BJ (cell line): Measurements from ENCODE around the gene FRMD7. TPM values are rescaled to one million over a fixed set of nuclear protein-coding genes. Genes with fewer than 3 reads are reported as not detected.
"Not testable (repeated sequence)": the region's sequence is repeated elsewhere in the genome, so short reads cannot be mapped to it uniquely, and the experiment has no call there.

ENCODE experiments used
- CTCF ChIA-PET: fragments of 350-600 bp; formaldehyde crosslinking; extraction: SDS; loops from one replicate; lab custom pipeline; 2021; ENCODE audit warnings: antibody characterized with exemption, inconsistent platforms; lab: Yijun Ruan, JAX
- POLR2A ChIA-PET: fragments of 300-600 bp; sonication (Branson Sonifier 250); formaldehyde crosslinking; extraction: SDS; loops from one replicate; lab custom pipeline; 2021; ENCODE audit warnings: antibody characterized with exemption; lab: Charles Lee
- DNase-seq: peaks from one replicate; pipeline ENCODE4 v3.0.0-alpha.2; 2011; ENCODE audit warnings: low read depth
- H3K27me3 ChIP-seq: 2 replicates; pipeline ENCODE4 v1.6.0; 2011; ENCODE audit warnings: low read length; ENCODE audit not compliant: control insufficient read depth, insufficient read depth
- H3K36me3 ChIP-seq: 2 replicates; pipeline ENCODE4 v1.5.1; 2011; ENCODE audit warnings: low read length; ENCODE audit not compliant: control insufficient read depth, insufficient read depth
- H3K4me3 ChIP-seq: 2 replicates; pipeline ENCODE4 v1.5.1; 2011; ENCODE audit warnings: low read depth, mild to moderate bottlenecking, control low read depth, low read length
- polyA plus RNA-seq: library from polyadenylated mRNA; depleted of rRNA; stranded (reverse); fragments of >200 nt; gene quantifications from 2 replicates; pipeline ENCODE4 v1.2.3, GENCODE V29; 2011
- TF ChIP-seq, protein P1 (sequence below): IDR thresholded peaks from 2 replicates; pipeline ENCODE4 v1.5.1; 2011; ENCODE audit warnings: low read depth, mild to moderate bottlenecking, control low read depth, inconsistent platforms, low read length, moderate library complexity; ENCODE audit not compliant: insufficient read depth

The FRMD7 gene
- polyA plus RNA-seq, 1 experiment, result not detected

DNA sequence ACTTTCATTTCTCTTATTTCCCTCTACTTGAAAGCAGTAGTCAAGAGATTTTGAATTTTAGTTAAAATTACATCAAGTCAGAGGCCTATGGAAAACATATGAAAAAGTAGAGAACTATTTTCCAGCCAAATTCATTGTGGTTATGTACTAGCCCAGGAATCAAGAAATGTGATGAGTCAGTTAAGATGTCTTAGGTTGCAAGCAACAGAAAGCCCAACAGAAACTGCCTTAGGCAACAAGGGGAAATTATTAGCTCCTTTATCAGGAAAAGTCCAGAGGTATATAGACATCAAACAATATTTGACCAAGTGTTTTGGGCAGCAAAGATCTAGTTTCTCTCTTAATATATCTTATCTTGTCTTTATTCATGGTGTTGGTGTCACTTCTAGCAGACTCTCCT lies 37.8 kb upstream of the FRMD7 start:
- Histone ChIP-seq H3K27me3 (no peaks in the 10 kb centered on the region), H3K36me3 (no peaks in the 10 kb centered on the region), H3K4me3 (no peak overlapping the region)
- CTCF ChIA-PET, result no interaction called here
- POLR2A ChIA-PET, result no interaction called here
- TF ChIP-seq, protein P1, sequence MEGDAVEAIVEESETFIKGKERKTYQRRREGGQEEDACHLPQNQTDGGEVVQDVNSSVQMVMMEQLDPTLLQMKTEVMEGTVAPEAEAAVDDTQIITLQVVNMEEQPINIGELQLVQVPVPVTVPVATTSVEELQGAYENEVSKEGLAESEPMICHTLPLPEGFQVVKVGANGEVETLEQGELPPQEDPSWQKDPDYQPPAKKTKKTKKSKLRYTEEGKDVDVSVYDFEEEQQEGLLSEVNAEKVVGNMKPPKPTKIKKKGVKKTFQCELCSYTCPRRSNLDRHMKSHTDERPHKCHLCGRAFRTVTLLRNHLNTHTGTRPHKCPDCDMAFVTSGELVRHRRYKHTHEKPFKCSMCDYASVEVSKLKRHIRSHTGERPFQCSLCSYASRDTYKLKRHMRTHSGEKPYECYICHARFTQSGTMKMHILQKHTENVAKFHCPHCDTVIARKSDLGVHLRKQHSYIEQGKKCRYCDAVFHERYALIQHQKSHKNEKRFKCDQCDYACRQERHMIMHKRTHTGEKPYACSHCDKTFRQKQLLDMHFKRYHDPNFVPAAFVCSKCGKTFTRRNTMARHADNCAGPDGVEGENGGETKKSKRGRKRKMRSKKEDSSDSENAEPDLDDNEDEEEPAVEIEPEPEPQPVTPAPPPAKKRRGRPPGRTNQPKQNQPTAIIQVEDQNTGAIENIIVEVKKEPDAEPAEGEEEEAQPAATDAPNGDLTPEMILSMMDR, result no peak
- DNase-seq, result no peak

DNA sequence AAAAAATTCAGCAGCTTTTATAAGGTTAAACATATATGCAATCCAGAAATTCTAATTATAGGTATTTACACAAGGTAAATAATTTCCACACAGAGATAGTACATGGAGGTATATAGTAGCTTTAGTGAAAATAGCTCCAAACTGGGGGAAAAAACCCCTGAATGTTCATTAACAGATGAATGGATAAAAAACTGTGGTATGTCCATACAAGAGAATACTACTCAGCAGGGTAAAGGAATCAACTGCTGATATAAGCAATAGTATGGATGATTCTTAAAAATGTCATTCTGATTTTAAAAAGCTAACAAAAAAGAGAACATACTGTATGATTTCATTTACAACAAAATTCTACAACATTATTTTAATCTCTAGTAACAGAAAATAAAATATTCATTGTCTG lies 37.2 kb upstream of the FRMD7 start:
- Histone ChIP-seq H3K36me3 (no peaks in the 10 kb centered on the region), H3K4me3 (no peak overlapping the region), H3K27me3 (no peaks in the 10 kb centered on the region)
- ChIA-PET CTCF (no interaction called here), POLR2A (no interaction called here)
- no peak for DNase-seq
- TF ChIP-seq, protein P1, result no peak

DNA sequence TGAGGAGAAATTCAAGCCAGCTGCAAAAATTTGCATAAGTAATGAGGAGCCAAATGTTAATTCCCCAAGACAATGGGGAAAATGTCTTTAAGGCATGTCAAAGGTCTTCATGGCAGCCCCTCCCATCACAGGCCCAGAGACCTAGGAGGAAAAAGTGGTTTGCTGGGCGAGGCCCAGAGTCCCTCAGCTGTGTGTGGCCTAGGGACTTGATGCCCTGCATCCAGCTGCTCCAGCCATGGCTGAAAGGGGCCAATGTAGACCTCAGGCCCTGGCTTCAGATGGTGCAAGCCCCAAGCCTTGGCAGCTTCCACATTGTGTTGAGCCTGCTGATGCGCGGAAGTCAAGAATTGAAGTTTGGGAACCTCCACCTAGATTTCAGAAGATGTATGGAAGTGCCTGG lies 35.3 kb upstream of the FRMD7 start:
- CTCF ChIA-PET, H3K4me3 ChIP-seq, H3K27me3 ChIP-seq, DNase-seq, H3K36me3 ChIP-seq, POLR2A ChIA-PET: not testable (repeated sequence)

DNA sequence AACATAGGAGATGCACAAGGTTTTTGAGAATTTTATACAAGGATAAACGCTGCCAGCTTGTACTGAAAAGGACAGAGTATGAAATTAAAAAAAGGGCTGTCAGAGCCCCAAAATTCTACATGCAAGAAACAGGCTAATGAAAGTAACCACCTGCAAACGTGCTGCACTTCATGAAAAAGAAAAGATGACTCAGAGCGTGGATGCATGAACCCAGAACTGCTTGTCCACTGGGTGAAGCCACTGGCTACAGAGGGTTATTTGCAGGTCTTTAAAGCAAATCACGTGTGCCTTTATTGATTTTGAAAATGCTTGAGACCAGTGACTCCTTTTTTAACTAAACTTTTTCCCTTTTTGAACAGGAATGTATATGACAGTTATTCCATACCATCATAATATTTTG lies 25.3 kb upstream of the FRMD7 start:
- TF ChIP-seq, protein P1, result no peak
- Histone ChIP-seq H3K36me3 (no peaks in the 10 kb centered on the region), H3K27me3 (no peaks in the 10 kb centered on the region), H3K4me3 (no peak overlapping the region)
- DNase-seq, result no peak
- POLR2A ChIA-PET, result no interaction called here
- CTCF ChIA-PET, result no interaction called here

DNA sequence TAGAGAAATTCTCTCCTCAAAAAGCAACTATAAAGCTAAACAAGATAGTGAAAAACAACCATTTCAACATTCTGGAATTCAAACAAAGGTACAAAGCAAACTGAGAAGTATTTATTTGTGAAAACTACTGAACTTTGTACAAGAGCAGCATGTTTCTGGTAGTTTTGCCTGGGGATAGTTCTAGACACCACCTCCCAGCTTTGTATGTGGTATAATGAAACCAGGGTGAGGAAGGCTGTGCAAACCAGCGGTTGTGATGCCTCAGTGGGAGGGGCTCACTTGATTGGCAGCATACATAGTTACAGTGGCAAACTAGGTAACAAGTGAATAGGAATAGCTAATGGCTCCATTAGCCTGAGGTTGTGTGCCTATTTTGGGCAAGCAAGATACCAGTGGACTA lies 18.6 kb upstream of the FRMD7 start:
- TF ChIP-seq, protein P1, result no peak
- ChIA-PET CTCF (no interaction called here), POLR2A (no interaction called here)

DNA sequence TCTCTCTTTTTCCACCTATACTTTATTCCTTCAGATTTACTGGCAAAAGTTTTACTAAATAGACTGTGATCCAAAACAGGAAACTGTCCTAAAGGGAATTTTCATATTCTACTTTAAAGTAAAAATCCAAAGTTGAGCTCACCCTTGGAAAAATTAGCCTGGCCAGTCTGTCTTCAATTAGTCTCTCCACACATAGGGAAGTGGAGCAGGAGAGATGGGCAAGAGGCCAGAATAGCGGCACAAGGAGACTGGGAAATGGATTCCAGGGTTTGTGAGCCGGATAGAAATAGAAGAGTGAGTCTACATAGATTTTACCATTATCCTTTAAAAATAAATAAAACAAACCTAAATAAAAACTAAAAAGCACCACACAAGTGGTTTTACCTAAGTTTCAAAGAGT lies 16.2 kb upstream of the FRMD7 start:
- Histone ChIP-seq H3K4me3 (no peak overlapping the region), H3K36me3 (no peaks in the 10 kb centered on the region), H3K27me3 (no peaks in the 10 kb centered on the region)
- TF ChIP-seq, protein P1, result no peak
- POLR2A ChIA-PET, result no interaction called here
- no peak for DNase-seq
- CTCF ChIA-PET, result no interaction called here

More for the DNA sequence above, 18.6 kb upstream of the FRMD7 start:
- no peak for DNase-seq
- no peak overlapping the region for H3K4me3 ChIP-seq
- no peaks in the 10 kb centered on the region for H3K27me3 ChIP-seq
- no peaks in the 10 kb centered on the region for H3K36me3 ChIP-seq
